ENCODE data around the gene AKR1C3. TPM values are rescaled to one million over a fixed set of nuclear protein-coding genes. Genes with fewer than 3 reads are reported as not detected.

Gene AKR1C3
- total RNA-seq, 2 donors from 2014 or later, result 6.5 to 12.8 TPM

DNA sequence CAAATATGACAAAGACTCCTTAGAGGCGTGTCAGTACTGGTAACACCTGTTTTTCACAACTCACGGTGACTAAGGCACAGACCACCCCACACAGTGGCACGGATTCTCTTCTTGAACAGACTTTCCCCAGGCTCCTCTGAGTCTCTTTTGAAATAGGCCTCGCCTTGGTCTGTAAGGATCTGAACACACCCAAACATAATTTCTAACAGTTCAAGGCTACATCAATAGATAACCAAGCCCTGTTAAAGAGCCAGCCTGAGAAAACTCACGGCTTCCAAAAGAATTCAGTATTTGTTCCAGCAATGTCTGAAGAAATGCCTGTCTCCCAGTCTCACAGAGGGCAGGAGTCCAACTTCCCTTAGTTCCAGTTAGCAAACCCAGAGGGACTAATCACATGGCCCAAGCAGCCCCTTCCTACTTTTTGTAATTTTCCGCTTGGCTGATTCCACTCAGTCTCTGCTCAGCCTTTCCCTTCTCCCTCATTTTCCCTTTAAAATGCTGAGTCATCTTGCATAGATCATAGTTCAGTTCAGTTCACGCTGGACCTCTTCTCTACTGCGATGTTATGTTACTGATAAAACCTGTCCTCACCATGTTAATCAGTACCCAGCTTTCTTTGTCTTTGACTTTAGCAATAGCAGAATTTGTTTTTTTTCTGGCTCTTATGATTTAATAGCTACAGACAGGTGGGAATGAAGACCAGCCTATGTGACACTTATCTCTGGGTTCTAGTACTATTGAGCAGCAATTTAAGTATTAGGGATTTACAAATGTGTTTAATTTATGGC, 22.6 kb upstream of the AKR1C3 start:
- Histone ChIP-seq H3K9me3 (no peaks in the 10 kb centered on the region), H3K4me3 (no peak overlapping the region), H3K4me1 (replicated peaks) (no peaks in the 10 kb centered on the region), H3K27me3 (replicated peaks; ENCODE audit: insufficient read depth) (no peaks in the 10 kb centered on the region), H3K36me3 (no peaks in the 10 kb centered on the region), H3K27ac (peak overlapping the region; percentile 59 to 67)
- 17% methylated on average over 8 of the region's 8 CpGs for WGBS
- TF ChIP-seq, protein P1, sequence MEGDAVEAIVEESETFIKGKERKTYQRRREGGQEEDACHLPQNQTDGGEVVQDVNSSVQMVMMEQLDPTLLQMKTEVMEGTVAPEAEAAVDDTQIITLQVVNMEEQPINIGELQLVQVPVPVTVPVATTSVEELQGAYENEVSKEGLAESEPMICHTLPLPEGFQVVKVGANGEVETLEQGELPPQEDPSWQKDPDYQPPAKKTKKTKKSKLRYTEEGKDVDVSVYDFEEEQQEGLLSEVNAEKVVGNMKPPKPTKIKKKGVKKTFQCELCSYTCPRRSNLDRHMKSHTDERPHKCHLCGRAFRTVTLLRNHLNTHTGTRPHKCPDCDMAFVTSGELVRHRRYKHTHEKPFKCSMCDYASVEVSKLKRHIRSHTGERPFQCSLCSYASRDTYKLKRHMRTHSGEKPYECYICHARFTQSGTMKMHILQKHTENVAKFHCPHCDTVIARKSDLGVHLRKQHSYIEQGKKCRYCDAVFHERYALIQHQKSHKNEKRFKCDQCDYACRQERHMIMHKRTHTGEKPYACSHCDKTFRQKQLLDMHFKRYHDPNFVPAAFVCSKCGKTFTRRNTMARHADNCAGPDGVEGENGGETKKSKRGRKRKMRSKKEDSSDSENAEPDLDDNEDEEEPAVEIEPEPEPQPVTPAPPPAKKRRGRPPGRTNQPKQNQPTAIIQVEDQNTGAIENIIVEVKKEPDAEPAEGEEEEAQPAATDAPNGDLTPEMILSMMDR (IDR thresholded peaks at IDR 0.05), result no peak
- TF ChIP-seq POLR2AphosphoS5 (IDR thresholded peaks at IDR 0.05), result peak; percentile 66
- TF ChIP-seq POLR2A (IDR thresholded peaks at IDR 0.05), result no peak
- intact Hi-C loops (cut with DNase I), result no loop called here
- peak; percentile 44 for DNase-seq (ENCODE audit: low spot score)

- whole genome bisulfite sequencing, result 94% methylated on average over 2 of the region's 2 CpGs
- no peak overlapping the region for H3K4me3 ChIP-seq
- no peaks in the 10 kb centered on the region for H3K9me3 ChIP-seq
- H3K27ac ChIP-seq, result no peak overlapping the region
- peaks cover 2% of the 10 kb centered on the region for H3K27me3 ChIP-seq (replicated peaks; ENCODE audit: insufficient read depth)
- intact Hi-C loops (cut with DNase I), result no loop called here
- TF ChIP-seq, protein P1 (IDR thresholded peaks at IDR 0.05), result no peak
- TF ChIP-seq POLR2AphosphoS5 (IDR thresholded peaks at IDR 0.05) (no peak), POLR2A (IDR thresholded peaks at IDR 0.05) (no peak)
- no peak for DNase-seq (ENCODE audit: low spot score)
- no peaks in the 10 kb centered on the region for H3K4me1 ChIP-seq (replicated peaks)
- no peaks in the 10 kb centered on the region for H3K36me3 ChIP-seq
Measured at GRCh38 chr10:5073659-5074058, 20.6 kb upstream of the AKR1C3 start.

- no peak for DNase-seq (ENCODE audit: low spot score)
- intact Hi-C loops (cut with DNase I), result loop anchor here (5.0 kb wide), 1 partner anchor 34 kb away; no protein-coding TSS in a partner anchor
- TF ChIP-seq POLR2A (IDR thresholded peaks at IDR 0.05) (no peak), POLR2AphosphoS5 (IDR thresholded peaks at IDR 0.05) (no peak)
- TF ChIP-seq, protein P1 (IDR thresholded peaks at IDR 0.05), result no peak
- Histone ChIP-seq H3K4me1 (replicated peaks) (no peaks in the 10 kb centered on the region), H3K27ac (no peak overlapping the region), H3K36me3 (no peaks in the 10 kb centered on the region), H3K4me3 (no peak overlapping the region), H3K9me3 (no peaks in the 10 kb centered on the region), H3K27me3 (replicated peaks; ENCODE audit: insufficient read depth) (peaks cover 2% of the 10 kb centered on the region)
- WGBS, result 55% methylated on average over 3 of the region's 3 CpGs
Measured at GRCh38 chr10:5076615-5077014, 17.6 kb upstream of the AKR1C3 start.

DNA sequence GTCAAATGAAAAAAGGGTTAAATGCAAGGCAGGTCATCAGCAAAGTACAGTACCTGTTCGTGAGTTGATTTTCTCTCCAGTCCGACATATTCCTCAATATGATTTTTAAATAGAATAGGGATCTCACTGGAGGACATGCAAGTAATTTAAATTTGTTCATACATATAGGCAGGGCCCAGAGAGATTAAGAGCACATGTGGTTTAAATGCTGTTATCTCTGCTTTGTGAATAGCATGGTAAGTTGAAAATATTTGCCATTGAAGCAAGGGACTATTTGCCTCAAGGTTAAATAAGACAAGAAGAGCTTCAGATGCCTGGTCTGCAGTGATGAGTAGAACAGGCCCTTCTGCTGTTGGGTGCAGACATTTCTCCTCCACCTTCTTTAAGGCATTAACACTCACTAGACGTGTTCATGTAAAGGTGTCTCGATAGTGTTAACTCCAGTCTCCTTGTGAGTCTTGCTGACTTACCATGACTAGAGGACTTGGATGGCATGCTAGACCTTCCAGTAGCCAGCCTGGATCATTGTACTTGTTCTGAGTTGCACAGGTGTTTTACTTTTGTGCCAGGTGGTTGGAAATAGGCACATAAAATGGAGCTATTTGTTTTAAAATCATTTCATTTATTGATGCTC, 15.6 kb upstream of the AKR1C3 start:
- Histone ChIP-seq H3K4me3 (no peak overlapping the region), H3K27me3 (replicated peaks; ENCODE audit: insufficient read depth) (peaks cover 2% of the 10 kb centered on the region), H3K4me1 (replicated peaks) (no peaks in the 10 kb centered on the region), H3K9me3 (no peaks in the 10 kb centered on the region), H3K27ac (no peak overlapping the region), H3K36me3 (no peaks in the 10 kb centered on the region)
- 98% methylated on average over 4 of the region's 4 CpGs for WGBS
- intact Hi-C loops (cut with DNase I), result loop anchor here (5.0 kb wide), 1 partner anchor 36 kb away; no protein-coding TSS in a partner anchor
- TF ChIP-seq POLR2A (IDR thresholded peaks at IDR 0.05) (no peak), POLR2AphosphoS5 (IDR thresholded peaks at IDR 0.05) (no peak)
- TF ChIP-seq, protein P1 (IDR thresholded peaks at IDR 0.05), result no peak
- no peak for DNase-seq (ENCODE audit: low spot score)

Measured in prostate gland (tissue), 2 donors.